ENCODE results near the gene SMIM36. TPM values are rescaled to one million over a fixed set of nuclear protein-coding genes. Genes with fewer than 3 reads are reported as not detected.
A peak's percentile ranks its signal among the peaks of the same experiment; 100 is the strongest.
"Not testable (repeated sequence)": the region's sequence is repeated elsewhere in the genome, so short reads cannot be mapped to it uniquely, and the experiment has no call there.

The SMIM36 gene
- total RNA-seq, 1 donor from 2014 or later, result not detected

DNA sequence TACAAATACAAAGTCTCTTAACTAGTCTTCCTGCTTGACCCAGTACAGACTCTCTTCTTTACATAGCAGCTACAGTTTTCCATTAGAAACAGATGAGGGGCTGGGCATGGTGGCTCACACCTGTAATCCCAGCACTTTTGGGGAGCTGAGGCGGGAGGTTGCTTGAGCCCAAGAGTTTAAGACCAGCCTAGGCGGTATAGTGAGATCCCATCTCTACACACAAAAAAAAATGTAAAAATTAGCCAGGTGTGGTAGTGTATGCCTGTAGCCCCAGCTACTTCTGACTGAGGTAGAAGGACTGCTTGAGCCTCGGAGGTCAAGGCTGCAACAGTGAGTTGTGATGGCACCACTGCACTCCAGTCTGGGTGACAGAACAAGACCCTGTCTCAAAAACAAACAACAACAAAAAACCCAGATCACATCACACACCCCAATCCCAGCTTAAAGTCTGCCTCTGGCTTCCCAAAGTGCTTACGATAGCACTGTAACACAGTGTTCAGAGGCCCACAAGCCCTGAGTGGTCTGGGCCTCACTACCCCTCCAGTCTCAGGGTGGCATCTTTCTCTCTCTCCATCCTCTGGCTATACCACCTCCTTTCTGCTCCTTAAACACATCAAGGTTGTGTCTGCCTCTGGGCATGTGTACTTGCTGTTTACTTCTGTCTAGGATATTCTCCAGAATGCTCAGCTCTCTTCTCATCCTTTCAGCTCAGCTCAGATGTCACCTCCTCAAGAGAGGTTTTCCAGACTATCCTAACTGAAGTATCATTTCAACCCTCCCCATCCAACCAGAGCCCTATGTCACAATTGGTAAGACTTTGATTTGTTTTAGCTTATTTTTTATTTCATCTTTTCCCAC lies 93.6 kb downstream of the SMIM36 start:
- no peak for DNase-seq (ENCODE audit: low read depth)

DNA sequence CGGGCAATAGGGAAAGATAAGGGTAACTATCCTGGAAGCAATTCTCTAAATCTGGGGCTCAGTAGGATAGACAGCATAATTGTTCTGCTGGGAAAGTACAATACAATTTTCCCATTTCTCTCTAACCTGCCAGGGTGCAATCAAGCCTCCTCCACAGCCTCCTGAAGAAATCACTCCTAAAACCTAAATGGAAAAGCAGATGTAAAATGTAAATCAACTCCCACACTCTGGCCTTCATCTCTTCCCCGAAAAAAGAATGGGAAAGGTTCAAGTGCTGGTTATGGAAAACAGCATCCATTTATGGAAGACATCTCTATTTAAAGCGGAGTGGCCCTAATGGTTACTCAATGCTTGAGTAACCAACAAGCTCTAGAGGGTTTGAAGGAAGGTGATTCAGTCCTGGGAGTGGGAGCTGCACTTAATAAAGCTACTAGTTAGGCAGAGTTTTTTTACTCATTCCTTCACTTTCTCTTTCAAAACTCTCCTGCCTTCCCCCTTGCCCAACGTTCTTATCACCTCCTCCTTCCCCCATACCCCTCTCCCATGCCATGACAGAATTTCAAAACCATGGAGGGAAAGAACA lies 94.7 kb downstream of the SMIM36 start:
- no peak for DNase-seq (ENCODE audit: low read depth)

DNA sequence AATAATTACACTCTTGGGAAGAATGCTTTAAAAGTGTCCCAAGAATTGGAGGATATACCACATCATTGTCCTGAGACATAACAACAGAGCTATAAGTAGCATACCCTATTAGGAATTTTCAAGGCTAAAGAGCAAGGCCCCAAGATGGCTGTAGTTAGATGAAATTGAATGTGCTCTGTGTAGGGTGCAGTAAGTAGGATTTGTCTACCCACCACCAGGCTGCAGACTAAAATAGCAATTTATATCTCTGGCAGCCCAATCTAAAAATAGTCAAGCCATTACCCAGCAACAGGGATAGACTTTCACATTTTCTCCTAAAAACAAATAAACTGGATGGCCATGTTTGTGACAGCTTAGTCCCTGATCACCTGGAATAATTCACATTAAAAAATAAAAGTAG lies 95.3 kb downstream of the SMIM36 start:
- peak; percentile 50 for DNase-seq (ENCODE audit: low read depth)

- DNase-seq (ENCODE audit: low read depth), result no peak
These were observed 96.3 kb downstream of the SMIM36 start for GRCh38 chr17:55414983-55415382.

DNA sequence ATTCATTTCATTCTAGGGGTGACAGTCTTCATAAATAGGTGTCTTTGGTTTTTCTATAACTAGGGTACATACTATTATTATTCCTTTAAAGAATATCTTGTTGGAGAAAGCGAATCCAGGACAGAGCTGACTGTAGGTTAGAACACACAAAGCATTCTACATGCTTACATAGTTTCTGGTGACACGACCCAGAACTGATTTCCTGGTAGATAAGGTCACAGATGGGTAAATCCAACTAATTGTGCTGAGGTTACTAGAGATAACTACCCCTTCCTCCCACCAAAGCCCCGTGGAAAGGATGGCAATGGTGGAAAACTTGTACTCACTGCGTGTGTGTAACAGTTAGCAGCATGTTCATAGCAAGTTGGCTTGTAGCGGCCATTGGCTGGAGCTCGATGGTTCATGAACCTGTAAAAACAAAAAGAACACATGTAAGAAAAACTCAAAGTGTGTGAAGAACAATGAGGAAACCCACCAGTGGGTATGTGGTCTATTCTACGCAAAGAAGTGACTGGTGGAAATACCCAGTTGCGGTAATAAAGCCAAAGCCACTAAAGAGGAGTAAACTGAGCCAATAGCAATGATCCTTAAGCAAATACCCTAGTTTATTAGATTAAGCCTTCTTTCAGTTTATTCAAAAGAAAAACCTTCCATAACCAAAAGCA lies 97.3 kb downstream of the SMIM36 start:
- no peak for DNase-seq (ENCODE audit: low read depth)

- no peak for DNase-seq (ENCODE audit: low read depth)
These were observed 99.8 kb downstream of the SMIM36 start for GRCh38 chr17:55411463-55411855.

- no peak for DNase-seq (ENCODE audit: low read depth)
These were observed 100.4 kb downstream of the SMIM36 start for GRCh38 chr17:55410722-55411462.

DNA sequence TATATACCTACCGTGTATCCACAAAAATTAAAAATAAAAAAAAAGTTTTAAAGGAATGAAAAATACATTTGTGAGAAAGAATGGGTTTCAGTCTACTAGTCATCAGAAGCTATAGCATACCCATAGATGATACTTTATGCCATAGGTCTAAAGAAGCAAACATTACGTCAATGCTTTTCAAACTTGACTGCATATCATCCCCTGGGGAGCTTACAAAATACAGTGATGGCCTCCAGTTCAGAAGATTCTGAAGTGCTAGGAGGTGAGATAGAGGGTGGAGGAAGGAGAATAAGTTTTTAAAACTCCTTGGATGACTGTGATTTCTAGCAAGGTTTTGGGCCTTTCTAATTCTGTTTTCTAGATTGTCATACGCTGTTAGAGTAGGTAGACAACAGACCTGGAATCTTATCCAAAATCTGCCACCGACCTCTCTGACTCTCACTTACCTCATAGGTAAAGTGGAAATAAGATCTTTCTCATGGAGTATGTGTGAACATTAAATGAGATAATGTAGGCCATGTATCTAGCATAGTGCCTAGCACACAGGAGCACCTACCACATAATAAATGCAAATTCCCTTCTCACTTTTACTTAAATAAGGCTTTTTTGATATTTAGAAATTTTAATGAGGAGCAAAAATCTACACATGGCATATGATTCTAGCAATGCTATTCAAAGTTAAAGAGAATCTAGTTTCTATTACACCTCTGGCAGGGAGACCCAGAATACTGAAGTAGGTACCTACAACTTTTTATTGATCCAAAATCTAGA lies 102.0 kb downstream of the SMIM36 start:
- DNase-seq (ENCODE audit: low read depth), result no peak

GRCh38 chr17:55407641-55408566 lies 103.3 kb downstream of the SMIM36 start:
- DNase-seq (ENCODE audit: low read depth), result no peak

DNA sequence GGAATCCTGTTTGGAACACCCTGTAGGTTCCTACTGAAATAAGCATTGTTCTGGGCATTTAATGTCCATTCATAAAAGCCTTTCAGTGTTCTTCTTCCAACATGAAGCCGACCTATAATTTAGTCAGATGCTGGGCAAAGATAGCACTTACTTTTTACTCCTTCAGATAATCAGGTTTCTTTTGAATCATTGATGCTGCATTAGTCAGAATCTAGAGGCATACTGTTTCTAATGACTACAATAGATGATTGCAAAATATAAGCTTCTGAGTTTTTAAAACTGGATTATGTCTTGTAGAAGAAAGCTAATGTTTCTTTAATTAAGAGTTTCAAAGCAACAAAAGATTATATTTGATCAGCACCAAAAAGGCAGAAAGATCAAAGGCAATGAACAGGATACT lies 105.7 kb downstream of the SMIM36 start:
- no peak for DNase-seq (ENCODE audit: low read depth)

GRCh38 chr17:55404197-55404596 lies 107.1 kb downstream of the SMIM36 start:
- DNase-seq (ENCODE audit: low read depth), result not testable (repeated sequence)

DNA sequence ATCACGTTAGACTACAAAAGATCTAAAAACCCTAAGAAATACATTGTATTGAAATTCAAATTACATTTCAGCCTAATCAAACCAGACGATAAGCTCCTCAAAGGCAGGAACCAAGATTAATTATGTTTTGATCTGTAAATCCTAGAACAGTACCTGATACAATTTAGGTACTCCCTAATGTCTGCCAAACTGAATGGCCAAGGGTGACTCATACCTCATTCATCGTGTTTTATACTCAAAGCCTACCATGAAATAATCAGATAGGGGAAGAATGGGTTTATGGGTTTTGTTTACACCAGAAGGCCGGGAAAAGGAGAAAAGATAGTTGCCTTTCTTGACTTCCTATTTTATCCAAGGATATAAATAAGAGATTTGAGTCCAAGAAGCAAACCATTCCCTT lies 108.9 kb downstream of the SMIM36 start:
- no peak for DNase-seq (ENCODE audit: low read depth)

Other genes with a start within 250 kb of the SMIM36 start
- 0.37 and 0.88 TPM in 2 replicates for gene HLF, start 246.5 kb downstream of the SMIM36 start, total RNA-seq
- 5.3 and 5.8 TPM in 2 replicates for gene MMD, start 89.6 kb downstream of the SMIM36 start, total RNA-seq
- 1.5 and 3.0 TPM in 2 replicates for gene TMEM100, start 211.4 kb upstream of the SMIM36 start, total RNA-seq
- gene PCTP, start 239.6 kb upstream of the SMIM36 start, total RNA-seq, result 9.1 and 11.6 TPM in 2 replicates